ENCODE measurements around the gene CRTC1.
"Not testable (repeated sequence)": the region's sequence is repeated elsewhere in the genome, so short reads cannot be mapped to it uniquely, and the experiment has no call there.

The CRTC1 gene

DNA sequence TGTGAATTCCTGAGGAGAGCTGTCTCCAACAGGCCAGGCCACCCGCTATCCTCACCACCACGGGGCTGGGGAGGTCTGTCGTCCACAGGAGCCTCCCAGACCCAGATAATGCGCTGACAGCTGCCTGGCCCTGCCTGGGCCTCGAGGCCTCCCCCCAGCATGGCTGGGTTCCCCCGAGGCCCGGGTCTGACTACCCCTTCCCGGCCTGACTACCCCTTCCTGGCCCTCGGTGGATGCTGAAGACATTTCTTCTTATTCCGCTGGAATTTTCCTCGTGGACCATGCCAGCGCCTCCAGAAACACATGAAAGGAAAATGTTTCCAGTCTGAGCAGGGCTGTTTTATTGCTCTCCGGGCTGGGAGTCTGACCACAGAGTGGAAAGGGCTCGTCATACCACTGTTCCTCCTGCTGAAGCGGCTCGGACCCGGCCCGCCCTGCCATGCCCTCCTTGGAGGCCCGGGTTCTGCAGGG lies 124.4 kb downstream of the CRTC1 start:
- no peak for TF ChIP-seq CTCF (IDR thresholded peaks at IDR 0.05; ENCODE audit: borderline replicate concordance, insufficient read depth, low read depth, low read length)
- H3K4me3 ChIP-seq (ENCODE audit: low read depth, low read length) = no peak overlapping the region

DNA sequence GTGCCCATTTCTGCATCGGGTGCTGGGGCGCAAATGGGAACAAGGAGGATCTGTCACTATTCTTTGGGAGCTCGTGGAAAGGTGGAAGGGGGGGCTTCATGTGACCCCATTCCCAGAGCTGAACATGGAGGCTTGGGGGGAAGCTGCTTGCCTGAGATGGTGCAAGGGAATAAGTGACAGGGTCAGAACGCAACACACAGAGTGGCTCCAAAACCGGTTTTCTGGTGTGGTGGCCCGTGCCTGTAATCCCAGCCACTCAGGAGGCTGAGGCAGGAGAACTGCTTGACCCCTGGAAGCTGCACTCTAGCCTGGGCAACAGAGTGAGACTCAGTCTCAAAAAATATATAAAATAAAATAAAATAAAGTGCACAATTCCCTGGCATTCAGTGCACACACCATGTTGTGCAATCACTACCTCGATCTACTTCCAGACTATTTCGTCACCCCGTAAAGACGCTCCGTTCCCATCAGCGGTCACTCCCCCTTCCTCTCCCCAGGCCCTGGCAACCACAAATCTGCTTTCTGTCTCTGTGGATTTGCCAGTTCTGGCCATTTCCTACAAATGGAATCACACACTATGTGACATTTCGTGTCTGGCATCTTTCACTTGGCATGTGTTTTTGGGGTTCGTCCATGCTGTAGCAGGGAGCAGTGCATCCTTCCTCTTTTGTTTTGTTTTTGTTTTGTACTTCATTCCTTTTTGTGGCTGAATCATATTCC lies 125.8 kb downstream of the CRTC1 start:
- no peak overlapping the region for H3K4me3 ChIP-seq (ENCODE audit: low read depth, low read length)
- no peak for TF ChIP-seq CTCF (IDR thresholded peaks at IDR 0.05; ENCODE audit: borderline replicate concordance, insufficient read depth, low read depth, low read length)

GRCh38 chr19:18811638-18812037 lies 128.2 kb downstream of the CRTC1 start:
- H3K4me3 ChIP-seq (ENCODE audit: low read depth, low read length) = not testable (repeated sequence)

GRCh38 chr19:18814063-18814462 lies 130.6 kb downstream of the CRTC1 start:
- TF ChIP-seq CTCF (IDR thresholded peaks at IDR 0.05; ENCODE audit: borderline replicate concordance, insufficient read depth, low read depth, low read length) = no peak
- H3K4me3 ChIP-seq (ENCODE audit: low read depth, low read length) = no peak overlapping the region

- TF ChIP-seq CTCF (IDR thresholded peaks at IDR 0.05; ENCODE audit: borderline replicate concordance, insufficient read depth, low read depth, low read length) = no peak
- no peak overlapping the region for H3K4me3 ChIP-seq (ENCODE audit: low read depth, low read length)
These were observed 132.2 kb downstream of the CRTC1 start for GRCh38 chr19:18815673-18816072.

GRCh38 chr19:18816645-18817044 lies 133.2 kb downstream of the CRTC1 start:
- H3K4me3 ChIP-seq (ENCODE audit: low read depth, low read length) = not testable (repeated sequence)

DNA sequence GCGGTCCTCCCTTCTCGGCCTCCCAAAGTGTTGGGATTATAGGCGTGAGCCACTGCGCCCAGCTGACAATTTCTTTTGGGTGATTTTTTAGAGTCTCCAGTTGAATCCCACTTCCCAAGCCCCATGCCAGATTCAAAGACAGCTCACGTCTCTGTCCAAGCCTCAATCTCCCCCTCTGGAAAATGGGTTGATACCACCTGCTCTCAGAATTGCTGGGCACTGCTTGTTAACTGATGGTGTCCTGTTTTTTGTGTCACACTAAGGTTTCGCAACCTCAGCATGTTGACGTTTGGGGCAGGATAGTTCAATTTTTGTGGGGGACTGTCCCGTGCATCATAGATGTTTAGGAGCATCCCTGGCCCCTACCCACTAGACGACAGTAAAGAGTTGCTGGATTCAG lies 134.1 kb downstream of the CRTC1 start:
- no peak for TF ChIP-seq CTCF (IDR thresholded peaks at IDR 0.05; ENCODE audit: borderline replicate concordance, insufficient read depth, low read depth, low read length)
- H3K4me3 ChIP-seq (ENCODE audit: low read depth, low read length) = no peak overlapping the region

DNA sequence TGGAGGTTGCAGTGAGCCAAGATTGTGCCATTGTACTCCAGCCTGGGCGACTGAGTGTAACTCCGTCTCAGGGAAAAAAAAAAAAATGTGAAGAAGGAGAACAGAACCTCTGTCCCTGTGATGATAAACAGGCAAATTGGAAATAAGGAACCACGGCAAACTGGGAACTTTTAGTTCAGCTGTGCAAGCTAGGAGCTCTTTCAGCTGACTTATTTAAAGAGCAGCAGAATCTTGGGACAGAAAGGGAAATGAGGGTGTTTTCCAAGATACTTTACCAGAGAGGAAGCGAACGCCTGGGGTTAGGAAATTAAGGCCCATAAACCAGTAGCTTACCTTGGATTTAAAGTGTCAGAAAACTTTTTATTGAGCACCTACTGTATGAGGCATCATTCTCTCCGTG lies 145.3 kb downstream of the CRTC1 start:
- no peak for TF ChIP-seq CTCF (IDR thresholded peaks at IDR 0.05; ENCODE audit: borderline replicate concordance, insufficient read depth, low read depth, low read length)
- no peak overlapping the region for H3K4me3 ChIP-seq (ENCODE audit: low read depth, low read length)
